ENCODE measurements around the gene NPB.

Gene NPB

GRCh38 chr17:81909231-81909630 is 7.2 kb downstream of the NPB start:
- H3K4me3 ChIP-seq (ENCODE audit: control insufficient read depth, low read depth, low read length), result no peak overlapping the region
- DNase-seq (ENCODE audit: low read depth), result no peak
- no peak for TF ChIP-seq CTCF (conservative IDR thresholded peaks at IDR 0.05; ENCODE audit: control insufficient read depth, insufficient read depth, low read depth, low read length)

- DNase-seq (ENCODE audit: low read depth), result no peak
- H3K4me3 ChIP-seq (ENCODE audit: control insufficient read depth, low read depth, low read length), result peak overlapping the region; percentile 71
- no peak for TF ChIP-seq CTCF (conservative IDR thresholded peaks at IDR 0.05; ENCODE audit: control insufficient read depth, insufficient read depth, low read depth, low read length)
Observed at GRCh38 chr17:81909966-81910839, 8.2 kb downstream of the NPB start.

GRCh38 chr17:81910840-81911276 is 8.8 kb downstream of the NPB start:
- no peak for DNase-seq (ENCODE audit: low read depth)
- peak overlapping the region; percentile 71 for H3K4me3 ChIP-seq (ENCODE audit: control insufficient read depth, low read depth, low read length)
- no peak for TF ChIP-seq CTCF (conservative IDR thresholded peaks at IDR 0.05; ENCODE audit: control insufficient read depth, insufficient read depth, low read depth, low read length)

- DNase-seq (ENCODE audit: low read depth), result peak; percentile 76
- no peak for TF ChIP-seq CTCF (conservative IDR thresholded peaks at IDR 0.05; ENCODE audit: control insufficient read depth, insufficient read depth, low read depth, low read length)
- peak within 1 kb of the TSS; percentile 71 for H3K4me3 ChIP-seq (ENCODE audit: control insufficient read depth, low read depth, low read length)
Observed at GRCh38 chr17:81911277-81911961, 9.4 kb downstream of the NPB start, which contains the start of gene PCYT2. Gene PCYT2, minus strand, starts transcription at chr17:81911399. Its CDS starts 44 bp downstream, at chr17:81911355.

GRCh38 chr17:81911969-81912368 is 9.9 kb downstream of the NPB start:
- TF ChIP-seq CTCF (conservative IDR thresholded peaks at IDR 0.05; ENCODE audit: control insufficient read depth, insufficient read depth, low read depth, low read length), result no peak
- H3K4me3 ChIP-seq (ENCODE audit: control insufficient read depth, low read depth, low read length), result no peak overlapping the region
- no peak for DNase-seq (ENCODE audit: low read depth)

- TF ChIP-seq CTCF (conservative IDR thresholded peaks at IDR 0.05; ENCODE audit: control insufficient read depth, insufficient read depth, low read depth, low read length), result no peak
- H3K4me3 ChIP-seq (ENCODE audit: control insufficient read depth, low read depth, low read length), result no peak overlapping the region
- DNase-seq (ENCODE audit: low read depth), result no peak
Observed at GRCh38 chr17:81912441-81913309, 10.6 kb downstream of the NPB start.
